Measurements from ENCODE around the gene CERK. TPM values are rescaled to one million over a fixed set of nuclear protein-coding genes. Genes with fewer than 3 reads are reported as not detected.

The CERK gene
- polyA plus RNA-seq, 1 donor, result 21.4 TPM

- DNase-seq (ENCODE audit: low read depth), result no peak
Measured at GRCh38 chr22:46732513-46732912, 5.5 kb downstream of the CERK start.

DNA sequence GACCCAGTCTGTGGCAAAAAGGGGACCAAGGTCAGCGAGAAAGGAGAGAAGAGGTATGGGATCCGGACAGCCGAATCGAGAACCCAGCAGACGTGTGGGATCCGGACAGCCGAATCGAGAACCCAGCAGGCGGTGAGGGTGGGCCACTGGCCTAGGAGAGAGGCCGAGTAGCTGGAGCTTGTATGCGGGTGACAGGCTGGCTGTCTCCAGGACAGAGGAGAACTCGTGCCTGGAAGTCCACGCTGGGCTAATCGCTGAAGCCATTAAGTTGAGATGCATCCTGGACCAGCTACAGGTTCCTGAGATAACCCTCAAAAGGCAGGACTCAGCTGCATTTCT lies 6.0 kb downstream of the CERK start:
- no peak for DNase-seq (ENCODE audit: low read depth)

DNA sequence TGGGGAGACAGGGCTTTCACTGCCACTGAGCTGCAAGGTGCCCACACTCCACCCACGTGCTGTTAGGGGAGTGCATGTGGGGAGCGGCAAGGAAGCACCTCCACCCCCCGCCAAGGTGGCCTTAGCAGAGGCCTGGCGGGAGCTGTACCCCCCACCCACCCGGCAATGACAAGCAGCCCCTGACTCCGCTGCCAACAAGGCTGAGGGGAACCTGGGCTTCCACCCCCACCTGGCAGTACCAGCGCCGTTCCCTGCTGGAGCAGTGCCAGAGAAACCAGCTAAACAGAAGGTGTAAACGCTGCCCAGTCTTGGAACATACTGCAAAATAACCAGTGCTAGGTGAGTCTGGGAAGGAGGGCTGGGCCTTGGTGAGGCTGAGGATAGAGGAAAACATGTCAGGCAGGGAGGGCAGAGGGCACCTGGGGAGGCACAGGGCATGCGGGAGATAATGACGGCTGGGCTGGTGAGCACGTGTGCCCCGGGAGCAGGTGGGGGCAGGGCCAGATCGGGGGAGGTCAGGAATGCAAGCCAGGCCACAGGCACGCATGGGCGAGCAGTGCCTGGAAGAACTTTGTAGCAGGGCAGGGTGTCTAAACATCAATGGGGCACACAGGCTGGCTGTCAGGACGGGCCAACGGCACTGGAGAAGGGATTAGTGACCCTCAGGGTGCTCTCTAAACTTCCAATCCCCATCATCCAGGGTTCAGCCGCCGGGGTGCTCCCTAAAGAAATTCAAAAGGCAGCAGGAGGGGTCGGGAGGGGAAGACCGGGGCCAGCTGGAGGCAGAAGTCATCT lies 6.6 kb downstream of the CERK start:
- DNase-seq (ENCODE audit: low read depth), result no peak

- no peak for DNase-seq (ENCODE audit: low read depth)
Measured at GRCh38 chr22:46730568-46731245, 7.3 kb downstream of the CERK start.

- no peak for DNase-seq (ENCODE audit: low read depth)
Measured at GRCh38 chr22:46728470-46728869, 9.6 kb downstream of the CERK start.

GRCh38 chr22:46727813-46728364 lies 10.2 kb downstream of the CERK start:
- DNase-seq (ENCODE audit: low read depth), result no peak

- no peak for DNase-seq (ENCODE audit: low read depth)
Measured at GRCh38 chr22:46726986-46727317, 11.1 kb downstream of the CERK start.

GRCh38 chr22:46726066-46726985 lies 11.7 kb downstream of the CERK start:
- DNase-seq (ENCODE audit: low read depth), result no peak

DNA sequence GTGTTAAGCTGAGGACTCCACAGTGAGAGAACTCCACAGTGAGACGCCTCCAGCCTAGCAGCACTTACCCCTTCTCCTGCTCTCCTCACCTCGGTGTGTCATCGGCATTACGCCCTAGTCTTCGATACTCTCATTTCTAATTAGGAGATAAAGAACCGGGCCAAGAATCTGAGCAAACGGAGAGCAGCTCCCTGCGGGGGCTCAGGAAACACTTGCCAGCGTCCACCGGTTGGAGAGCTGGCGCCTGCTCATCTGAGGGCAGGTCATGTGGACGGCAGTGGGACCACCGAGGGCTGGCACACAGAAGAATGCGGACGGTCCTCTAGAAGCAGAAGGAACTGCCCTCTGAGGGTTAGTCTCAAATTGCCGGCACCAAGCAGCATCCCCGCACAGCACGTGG lies 13.0 kb downstream of the CERK start:
- no peak for DNase-seq (ENCODE audit: low read depth)

DNA sequence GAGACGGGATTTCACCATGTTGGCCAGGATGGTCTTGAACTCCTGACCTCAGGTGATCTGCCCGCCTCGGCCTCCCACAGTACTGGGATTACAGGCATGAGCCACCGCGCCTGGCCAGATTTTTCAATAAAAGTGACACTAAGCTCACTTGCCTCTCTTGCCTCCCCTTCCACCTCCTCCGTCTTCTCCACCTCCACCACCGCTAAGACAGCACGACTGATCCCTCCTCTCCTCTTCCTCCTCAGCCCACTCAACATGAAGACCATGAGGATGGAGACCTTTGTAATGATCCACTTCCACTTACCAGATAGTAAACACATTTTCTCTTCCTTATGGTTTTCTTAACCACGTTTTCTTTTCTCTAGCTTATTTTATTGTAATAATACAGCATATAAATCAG lies 14.2 kb downstream of the CERK start:
- no peak for DNase-seq (ENCODE audit: low read depth)

- DNase-seq (ENCODE audit: low read depth), result no peak
Measured at GRCh38 chr22:46721501-46722085, 16.5 kb downstream of the CERK start.

GRCh38 chr22:46719921-46720320 lies 18.1 kb downstream of the CERK start:
- DNase-seq (ENCODE audit: low read depth), result no peak

- no peak for DNase-seq (ENCODE audit: low read depth)
Measured at GRCh38 chr22:46714550-46714949, 23.5 kb downstream of the CERK start.

GRCh38 chr22:46712288-46712687 lies 25.8 kb downstream of the CERK start:
- no peak for DNase-seq (ENCODE audit: low read depth)

DNA sequence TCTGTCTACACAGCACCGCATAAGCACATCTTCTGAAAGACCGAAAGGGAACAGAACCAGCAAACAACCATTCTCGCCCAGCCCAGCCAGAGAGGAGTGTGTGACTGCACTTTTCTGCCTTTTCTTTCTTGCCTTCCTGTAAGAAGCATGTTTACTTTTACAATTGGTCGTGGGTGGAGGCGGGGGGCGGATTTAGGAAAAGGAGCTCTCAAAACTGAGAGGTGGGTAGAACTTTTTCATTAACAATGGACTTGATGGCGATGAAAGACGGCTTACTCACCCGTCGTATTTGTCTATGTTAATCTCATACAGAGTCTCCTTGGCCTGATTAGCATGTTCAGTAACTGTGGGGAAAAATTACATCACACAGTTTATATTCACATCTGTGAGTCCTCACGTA lies 27.2 kb downstream of the CERK start:
- DNase-seq (ENCODE audit: low read depth), result no peak

DNA sequence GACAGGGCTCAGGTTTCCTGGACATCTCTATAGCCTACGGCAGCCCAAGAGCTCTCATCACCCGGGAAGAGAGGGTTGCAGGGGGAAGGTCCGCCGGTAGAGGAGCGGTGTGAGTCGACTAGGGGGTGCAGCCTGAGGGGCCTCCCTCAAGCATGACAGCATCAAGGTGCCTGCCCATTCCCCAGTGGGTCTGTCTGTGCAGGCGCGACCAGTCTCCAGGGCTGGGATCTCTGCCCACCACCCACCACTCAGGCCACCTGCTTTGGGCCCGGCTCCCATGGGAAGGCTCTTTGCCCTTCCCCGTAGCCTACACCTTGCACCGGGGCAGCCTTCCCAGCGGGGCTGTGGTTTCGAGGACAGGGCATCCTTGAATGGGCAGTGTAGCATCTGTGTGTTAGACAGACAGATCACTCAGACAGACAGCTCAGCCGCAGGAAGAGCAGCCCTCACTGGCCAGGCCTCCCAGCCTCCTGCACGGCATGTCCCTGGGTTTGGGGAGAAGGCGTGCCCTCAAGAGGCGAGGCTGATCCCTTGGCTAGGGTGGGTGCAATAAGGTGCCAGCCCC lies 29.2 kb downstream of the CERK start:
- DNase-seq (ENCODE audit: low read depth), result no peak

DNA sequence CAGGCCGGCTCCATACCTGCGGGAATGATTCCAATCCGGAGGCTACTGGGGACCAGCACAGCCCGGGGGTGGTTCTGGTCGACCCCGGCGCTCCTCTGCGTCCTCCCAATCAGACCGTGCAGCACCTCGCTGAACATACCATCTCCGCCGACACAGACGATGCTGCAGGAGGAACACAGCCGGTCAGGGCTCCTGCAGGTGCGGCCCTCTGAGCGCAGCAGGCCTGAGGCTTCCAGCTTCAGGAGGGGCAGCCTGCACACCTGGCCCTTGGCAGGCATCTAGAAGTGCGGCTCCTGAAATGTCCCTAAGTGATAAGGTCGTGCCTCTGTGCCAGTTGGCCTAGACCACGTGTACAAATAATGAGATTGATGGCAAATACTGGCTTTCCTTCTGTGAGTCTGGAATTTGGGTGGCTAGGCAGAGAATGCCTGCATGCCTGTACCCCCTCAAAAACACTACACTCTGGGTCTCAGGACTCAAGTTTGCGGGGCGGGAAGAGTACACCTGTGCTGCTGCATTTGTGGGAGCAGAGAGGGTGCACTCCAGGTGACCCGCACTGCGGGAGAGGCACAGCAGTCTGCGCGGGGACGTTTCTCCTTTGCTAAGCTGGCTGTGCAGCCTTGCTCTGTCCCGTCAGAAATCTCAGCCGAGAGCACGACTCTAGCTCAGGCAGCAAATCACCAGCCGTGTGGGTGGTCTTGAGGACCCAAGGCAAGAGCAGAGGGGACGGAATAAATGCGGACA lies 30.1 kb downstream of the CERK start:
- no peak for DNase-seq (ENCODE audit: low read depth)

- no peak for DNase-seq (ENCODE audit: low read depth)
Measured at GRCh38 chr22:46707305-46707704, 30.7 kb downstream of the CERK start.

GRCh38 chr22:46706060-46706459 lies 32.0 kb downstream of the CERK start:
- no peak for DNase-seq (ENCODE audit: low read depth)

DNA sequence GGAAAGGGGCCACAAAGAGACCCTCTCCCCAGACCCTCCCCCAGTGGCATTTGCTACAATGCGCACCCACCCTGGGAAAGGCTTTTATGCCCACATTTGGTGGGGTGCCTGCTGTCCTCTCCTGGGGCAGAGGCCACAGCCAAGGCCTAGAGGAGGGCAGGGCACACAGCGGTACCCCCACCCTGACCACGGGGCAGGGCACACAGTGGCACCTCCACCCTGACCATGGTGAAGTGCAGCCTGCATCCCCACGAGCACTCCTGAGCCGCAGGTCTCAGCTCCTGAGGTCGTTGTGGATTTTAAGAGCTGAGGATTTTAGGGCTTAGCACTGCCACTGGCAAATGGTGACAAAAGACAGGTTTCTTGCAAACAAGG lies 34.1 kb downstream of the CERK start:
- DNase-seq (ENCODE audit: low read depth), result no peak

All from forelimb muscle (tissue), 1 donor.